Measurements from ENCODE around the gene RANBP3. TPM values are rescaled to one million over a fixed set of nuclear protein-coding genes. Genes with fewer than 3 reads are reported as not detected.

Gene RANBP3
- total and polyA plus RNA-seq, 2 of the 8 experiments (the other 6 are each of a cell fraction or from before 2014, with no cell fraction given), result 95.4 to 122 TPM

DNA sequence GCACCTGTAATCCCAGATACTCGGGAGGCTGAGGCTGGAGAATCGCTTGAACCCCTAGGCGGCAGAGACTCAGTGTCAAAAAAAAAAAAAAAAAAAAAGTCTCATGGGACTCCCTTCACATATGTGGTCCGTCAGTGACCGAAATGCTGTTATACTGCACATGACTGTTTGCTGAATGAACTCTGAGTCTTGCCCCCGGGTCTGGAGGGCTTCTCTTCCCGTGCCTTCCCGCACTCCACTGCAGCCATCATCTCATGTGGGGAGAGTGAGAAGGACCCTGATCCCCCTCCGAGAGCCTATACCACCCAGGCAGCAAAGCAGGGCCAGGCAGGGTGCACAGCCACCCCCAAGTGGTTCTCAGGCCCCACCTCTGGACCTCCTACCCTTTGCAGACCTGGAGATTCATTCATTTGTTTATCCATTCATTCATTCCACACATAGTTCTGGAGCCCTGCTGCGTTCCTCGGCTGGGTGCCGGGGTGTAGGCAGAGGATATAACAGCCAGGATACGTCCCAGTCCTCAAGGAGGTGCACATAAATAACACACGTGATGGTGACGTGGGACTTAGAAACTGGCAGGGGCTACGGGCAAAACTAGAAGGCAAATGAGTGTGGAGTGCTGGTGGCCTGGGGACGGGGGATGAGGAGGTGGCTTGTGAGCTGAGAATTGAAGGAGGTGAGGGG is 88.5 kb downstream of the RANBP3 start:
- Histone ChIP-seq H3K36me3 (ENCODE audit: control insufficient read depth in 2 of 4, insufficient read depth in 4 of 4, low read length in 3 of 4) (no peaks in the 10 kb centered on the region), H2AFZ (ENCODE audit: low read length) (no peak overlapping the region), H3K18ac (ENCODE audit: extremely low read depth, low read length) (no peak overlapping the region; the same call in 1 of the 2 replicates), H3K23ac (ENCODE audit: insufficient read length) (no peak overlapping the region), H3K9me3 (ENCODE audit: insufficient read depth in 2 of 2, low read depth in 1 of 2, low read length in 1 of 2) (no peaks in the 10 kb centered on the region), H3K4ac (replicated peaks; ENCODE audit: insufficient read length, low read depth, low read length) (no peak overlapping the region), H3K4me1 (replicated peaks in 1 of 4; ENCODE audit: control insufficient read depth in 3 of 4, insufficient read depth in 4 of 4, low read length in 3 of 4) (peaks cover 0 to 11% (median 4%) of the 10 kb centered on the region in 4 experiments; a peak in 5 of 7 replicates), H2BK12ac (ENCODE audit: low read depth, low read length) (0 out of 2 replicates have a peak overlapping the region, but pooled peaks have one; percentile 60), H3K27me3 (replicated peaks in 1 of 4; ENCODE audit: control insufficient read depth in 3 of 4, extremely low read depth in 1 of 4, insufficient read depth in 3 of 4, low read length in 3 of 4) (peaks cover 0 to 3% (median 0%) of the 10 kb centered on the region in 4 experiments; a peak in 3 of 7 replicates), H2AK5ac (ENCODE audit: low read depth, low read length) (no peak overlapping the region), H4K8ac (ENCODE audit: extremely low read depth, insufficient read depth, low read length) (no peak overlapping the region), H2BK5ac (ENCODE audit: low read depth, low read length) (no peak overlapping the region), H3K56ac (replicated peaks; ENCODE audit: insufficient read length, low read depth, low read length) (no peak overlapping the region), H2BK20ac (ENCODE audit: low read length) (no peak overlapping the region), H4K20me1 (replicated peaks in 1 of 2; ENCODE audit: control insufficient read depth in 1 of 2, insufficient read depth in 2 of 2, low read length in 2 of 2) (peaks cover 0 to 4% of the 10 kb centered on the region in 2 experiments), H2BK15ac (ENCODE audit: low read length) (no peak overlapping the region), H3K9ac (replicated peaks in 1 of 4; ENCODE audit: extremely low read depth in 1 of 4, low read depth in 3 of 4, low read length in 3 of 4) (no peak overlapping the region), H4K91ac (replicated peaks; ENCODE audit: insufficient read length, low read length) (no peak overlapping the region), H3K27ac (ENCODE audit: low read depth, low read length) (no peak overlapping the region), H3K4me2 (ENCODE audit: insufficient read depth in 1 of 2, low read depth in 2 of 2, low read length in 2 of 2) (no peak overlapping the region), H3K79me2 (ENCODE audit: control insufficient read depth in 1 of 2, insufficient read depth in 2 of 2, low read length in 2 of 2) (no peaks in the 10 kb centered on the region), H3K14ac (ENCODE audit: insufficient read length) (no peak overlapping the region), H3K4me3 (ENCODE audit: extremely low read depth in 1 of 4, insufficient read depth in 2 of 4, low read depth in 3 of 4, low read length in 4 of 4) (no peak overlapping the region), H2BK120ac (replicated peaks; ENCODE audit: low read depth, low read length) (no peak overlapping the region), H3K23me2 (ENCODE audit: low read depth, low read length) (no peaks in the 10 kb centered on the region), H3K79me1 (ENCODE audit: low read depth, low read length) (no peaks in the 10 kb centered on the region), H4K5ac (ENCODE audit: insufficient read length, low read depth, low read length) (no peak overlapping the region)
- ChIA-PET CTCF (ENCODE audit: partially characterized antibody) (interaction anchor here (0.7 to 3.5 kb wide), 4 partner anchors 82 to 95 kb away, joined by 3 to 31 read pairs (median 7); partner anchors contain the start of gene NRTN), POLR2A (ENCODE audit: partially characterized antibody) (interaction anchor here (0.9 to 5.3 kb wide), 4 partner anchors 8 to 85 kb away, joined by 3 to 43 read pairs (median 20); partner anchors contain the start of gene NRTN)
- WGBS, 2 experiments (ENCODE audit: extremely low coverage in 1 of 2, insufficient coverage in 1 of 2, insufficient read length in 1 of 2, insufficient replicate concordance in 2 of 2, low coverage in 1 of 2, low lambda C conversion rate in 2 of 2, missing lambda C conversion rate in 1 of 2), result 85% methylated on average over 17 of the region's 17 CpGs; no CpG with 5 or more reads in 1 of the 2 experiments
- DNase-seq (ENCODE audit: low read depth in 1 of 2, low spot score in 2 of 2) (no peak), FAIRE-seq (no peak)
- TF ChIP-seq CHD1 (IDR thresholded peaks at IDR 0.05; ENCODE audit: low read depth, low read length) (no peak), CREB1 (IDR thresholded peaks at IDR 0.05) (no peak), EGR1 (IDR thresholded peaks at IDR 0.05; ENCODE audit: borderline replicate concordance, low read depth, low read length) (no peak), KDM5A (IDR thresholded peaks at IDR 0.05; ENCODE audit: low read length) (no peak), POU5F1 (IDR thresholded peaks at IDR 0.05; ENCODE audit: low read depth, low read length) (no peak), MAFK (IDR thresholded peaks at IDR 0.05; ENCODE audit: low read depth, low read length) (no peak), POLR2A (IDR thresholded peaks at IDR 0.05; ENCODE audit: control extremely low read depth in 1 of 2, low read depth in 2 of 2, low read length in 2 of 2) (no peak)
- TF ChIP-seq, protein P1, sequence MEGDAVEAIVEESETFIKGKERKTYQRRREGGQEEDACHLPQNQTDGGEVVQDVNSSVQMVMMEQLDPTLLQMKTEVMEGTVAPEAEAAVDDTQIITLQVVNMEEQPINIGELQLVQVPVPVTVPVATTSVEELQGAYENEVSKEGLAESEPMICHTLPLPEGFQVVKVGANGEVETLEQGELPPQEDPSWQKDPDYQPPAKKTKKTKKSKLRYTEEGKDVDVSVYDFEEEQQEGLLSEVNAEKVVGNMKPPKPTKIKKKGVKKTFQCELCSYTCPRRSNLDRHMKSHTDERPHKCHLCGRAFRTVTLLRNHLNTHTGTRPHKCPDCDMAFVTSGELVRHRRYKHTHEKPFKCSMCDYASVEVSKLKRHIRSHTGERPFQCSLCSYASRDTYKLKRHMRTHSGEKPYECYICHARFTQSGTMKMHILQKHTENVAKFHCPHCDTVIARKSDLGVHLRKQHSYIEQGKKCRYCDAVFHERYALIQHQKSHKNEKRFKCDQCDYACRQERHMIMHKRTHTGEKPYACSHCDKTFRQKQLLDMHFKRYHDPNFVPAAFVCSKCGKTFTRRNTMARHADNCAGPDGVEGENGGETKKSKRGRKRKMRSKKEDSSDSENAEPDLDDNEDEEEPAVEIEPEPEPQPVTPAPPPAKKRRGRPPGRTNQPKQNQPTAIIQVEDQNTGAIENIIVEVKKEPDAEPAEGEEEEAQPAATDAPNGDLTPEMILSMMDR (IDR thresholded peaks at IDR 0.05; ENCODE audit: control extremely low read depth in 1 of 3, insufficient read depth in 1 of 3, low read depth in 1 of 3, low read length in 3 of 3), result no peak
- TF ChIP-seq, protein P2, sequence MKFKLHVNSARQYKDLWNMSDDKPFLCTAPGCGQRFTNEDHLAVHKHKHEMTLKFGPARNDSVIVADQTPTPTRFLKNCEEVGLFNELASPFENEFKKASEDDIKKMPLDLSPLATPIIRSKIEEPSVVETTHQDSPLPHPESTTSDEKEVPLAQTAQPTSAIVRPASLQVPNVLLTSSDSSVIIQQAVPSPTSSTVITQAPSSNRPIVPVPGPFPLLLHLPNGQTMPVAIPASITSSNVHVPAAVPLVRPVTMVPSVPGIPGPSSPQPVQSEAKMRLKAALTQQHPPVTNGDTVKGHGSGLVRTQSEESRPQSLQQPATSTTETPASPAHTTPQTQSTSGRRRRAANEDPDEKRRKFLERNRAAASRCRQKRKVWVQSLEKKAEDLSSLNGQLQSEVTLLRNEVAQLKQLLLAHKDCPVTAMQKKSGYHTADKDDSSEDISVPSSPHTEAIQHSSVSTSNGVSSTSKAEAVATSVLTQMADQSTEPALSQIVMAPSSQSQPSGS (IDR thresholded peaks at IDR 0.05; ENCODE audit: low read length), result no peak

Measured in H1 (cell line).